HT-29 (cell line): ENCODE results near the gene TAF11. TPM values are rescaled to one million over a fixed set of nuclear protein-coding genes. Genes with fewer than 3 reads are reported as not detected.
"Not testable (repeated sequence)": the region's sequence is repeated elsewhere in the genome, so short reads cannot be mapped to it uniquely, and the experiment has no call there.

ENCODE experiments used
- DNase-seq: peaks from one replicate; pipeline ENCODE4 v3.0.0-alpha.2; 2015; ENCODE audit warnings: low spot score
- total RNA-seq: library from RNA; depleted of rRNA; stranded (reverse); fragments of >200 nt; shearing (Covaris generic); gene quantifications from 2 replicates; pipeline ENCODE4 v1.2.3, GENCODE V29; 2014

Gene TAF11
- total RNA-seq, 1 experiment from 2014 or later = 17.6 TPM

GRCh38 chr6:34904990-34905613 lies 17.3 kb upstream of the TAF11 start:
- DNase-seq = no peak

- peak; percentile 4 for DNase-seq
Observed at GRCh38 chr6:34901930-34902329, 14.1 kb upstream of the TAF11 start.

- no peak for DNase-seq
Observed at GRCh38 chr6:34900321-34901031, 12.6 kb upstream of the TAF11 start.

GRCh38 chr6:34899748-34900147 lies 11.9 kb upstream of the TAF11 start:
- not testable (repeated sequence) for DNase-seq

DNA sequence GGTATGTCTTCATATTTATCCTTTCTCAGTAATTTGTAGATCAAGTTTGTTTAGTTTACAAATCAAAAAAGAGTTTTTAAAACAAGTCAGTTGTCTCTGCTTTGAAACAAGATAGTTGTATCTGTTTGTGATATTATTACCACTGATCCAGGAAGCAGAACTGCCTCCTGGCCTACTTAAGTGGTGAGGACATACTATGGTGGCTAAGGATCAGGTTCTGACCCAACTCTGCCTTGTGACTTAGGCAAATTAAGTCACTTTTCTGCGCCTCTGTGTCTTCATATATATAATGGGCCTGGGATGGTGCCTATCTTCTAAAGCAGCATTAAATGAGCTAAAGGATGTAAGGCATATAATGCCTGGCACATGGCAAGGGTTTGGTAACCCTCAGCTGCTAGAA lies 9.9 kb upstream of the TAF11 start:
- DNase-seq = no peak

DNA sequence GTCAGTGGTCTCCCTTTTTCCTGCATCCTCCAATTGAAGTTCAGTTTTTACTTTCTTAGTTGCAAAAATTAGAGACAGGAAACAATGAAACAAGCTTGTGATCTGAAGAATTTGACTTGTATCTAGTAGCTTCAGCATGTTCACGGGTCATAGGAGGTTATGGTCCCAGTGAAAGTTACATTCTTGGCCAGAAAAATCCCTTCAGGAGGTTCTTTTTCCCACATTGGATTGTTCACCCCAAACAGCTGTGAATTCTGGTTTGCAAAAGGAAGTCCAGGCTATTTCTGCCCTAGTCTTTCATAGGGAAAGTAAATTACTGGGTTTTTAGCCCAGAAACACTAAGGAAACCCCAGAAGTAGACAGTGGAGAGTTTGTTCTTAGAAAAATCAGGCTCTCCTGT lies 9.3 kb upstream of the TAF11 start:
- DNase-seq = no peak

GRCh38 chr6:34894693-34895092 lies 6.9 kb upstream of the TAF11 start:
- no peak for DNase-seq

- DNase-seq = no peak
Observed at GRCh38 chr6:34891296-34891695, 3.5 kb upstream of the TAF11 start.

DNA sequence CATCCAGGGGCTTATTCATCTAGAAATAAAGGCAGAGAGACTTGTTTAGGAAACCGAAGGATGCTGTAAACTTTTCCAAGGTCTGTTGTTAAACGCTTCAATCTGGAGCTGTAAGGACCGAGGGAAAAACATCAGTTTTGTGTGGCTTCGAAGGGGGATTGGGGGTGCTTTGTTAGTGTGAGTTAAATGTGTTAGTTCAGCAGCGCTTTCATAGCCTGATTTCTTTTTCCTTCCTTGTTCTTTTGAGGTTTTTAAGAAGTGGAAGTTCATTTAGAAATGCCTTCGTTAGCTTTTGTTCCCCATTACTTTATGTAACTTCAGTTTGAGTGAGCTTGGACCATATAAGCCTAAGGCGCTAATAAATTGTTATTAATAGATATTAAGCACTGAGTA lies 2.7 kb upstream of the TAF11 start:
- DNase-seq = no peak

DNA sequence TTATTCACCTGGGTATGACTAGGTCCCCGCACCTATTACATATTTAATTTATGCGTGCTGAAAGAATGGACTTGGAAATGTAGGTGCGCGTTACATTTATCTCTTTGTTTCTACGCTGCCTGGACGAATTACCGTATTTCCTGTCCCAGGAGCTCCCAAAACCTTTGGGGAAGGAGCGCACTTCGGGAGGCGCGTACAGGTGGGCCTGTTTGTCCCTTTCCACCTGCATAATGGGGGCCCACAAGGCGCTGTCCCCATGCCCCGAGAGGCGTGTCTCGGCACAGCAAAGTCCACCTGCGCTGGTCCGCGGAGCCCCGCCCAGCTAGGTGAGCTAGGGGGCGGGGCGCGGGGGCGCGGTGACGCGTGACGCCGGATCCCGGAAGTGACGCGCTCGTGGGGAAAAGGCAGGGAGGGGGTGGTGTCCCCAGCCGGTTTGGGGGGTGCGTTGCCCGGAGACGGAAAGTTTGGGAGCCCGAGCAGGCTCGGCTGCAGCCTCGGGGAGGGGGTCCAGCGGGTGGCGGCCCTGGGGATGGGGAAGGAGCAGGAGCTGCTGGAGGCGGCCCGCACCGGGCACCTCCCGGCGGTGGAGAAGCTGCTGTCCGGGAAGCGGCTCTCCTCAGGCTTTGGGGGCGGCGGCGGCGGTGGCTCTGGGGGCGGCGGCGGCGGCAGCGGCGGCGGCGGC lies 1.2 kb upstream of the TAF11 start, which contains the start of gene ANKS1A:
Gene ANKS1A, plus strand, starts transcription at position 382 of the 682 bp plus-strand sequence. Its CDS starts 148 bp downstream, at position 530.
- peak; percentile 92 for DNase-seq

DNA sequence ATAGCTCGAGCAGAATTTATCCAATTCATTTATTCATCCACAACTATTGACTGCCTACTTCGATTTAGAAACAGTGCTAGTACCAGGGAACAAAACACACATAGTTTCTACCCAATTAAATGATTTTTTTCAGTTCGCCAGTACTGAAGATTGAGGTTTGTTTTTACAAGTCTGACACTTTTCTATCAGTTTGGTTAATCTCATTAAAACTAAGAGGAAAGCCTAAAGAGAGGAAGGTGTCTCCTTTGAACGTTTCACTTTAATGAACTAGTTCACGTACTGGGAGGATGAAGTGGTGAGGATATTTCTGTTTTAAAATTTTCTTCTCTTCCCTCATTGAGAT lies 643 bp upstream of the TAF11 start:
- DNase-seq = peak; percentile 56

GRCh38 chr6:34885837-34886236 lies 2.0 kb downstream of the TAF11 start:
- DNase-seq = not testable (repeated sequence)

GRCh38 chr6:34884996-34885395 lies 2.8 kb downstream of the TAF11 start:
- DNase-seq = no peak

GRCh38 chr6:34884073-34884472 lies 3.8 kb downstream of the TAF11 start:
- not testable (repeated sequence) for DNase-seq

GRCh38 chr6:34877869-34878485 lies 9.9 kb downstream of the TAF11 start:
- no peak for DNase-seq

- DNase-seq = no peak
Observed at GRCh38 chr6:34877259-34877658, 10.6 kb downstream of the TAF11 start.

GRCh38 chr6:34876472-34876871 lies 11.4 kb downstream of the TAF11 start:
- no peak for DNase-seq

GRCh38 chr6:34875292-34876213 lies 12.3 kb downstream of the TAF11 start:
- DNase-seq = no peak

DNA sequence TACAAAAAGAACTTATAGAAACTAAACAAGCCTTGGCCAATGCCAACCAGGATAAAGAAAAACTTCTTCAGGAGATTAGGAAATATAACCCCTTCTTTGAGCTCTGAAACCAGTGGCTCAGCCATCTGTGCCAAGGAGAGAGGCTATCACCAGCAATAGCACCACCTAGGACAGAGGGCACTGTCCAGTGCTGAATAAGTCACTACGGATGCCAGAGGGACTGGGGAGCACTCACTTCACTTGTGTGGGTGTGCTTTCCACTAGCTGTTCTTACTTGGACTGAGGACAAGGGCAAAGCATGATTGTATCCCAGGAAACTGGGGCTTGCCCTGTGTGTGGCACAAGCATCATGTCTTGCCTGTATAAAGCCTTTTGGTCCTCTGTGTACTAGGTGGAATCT lies 15.5 kb downstream of the TAF11 start:
- no peak for DNase-seq

DNA sequence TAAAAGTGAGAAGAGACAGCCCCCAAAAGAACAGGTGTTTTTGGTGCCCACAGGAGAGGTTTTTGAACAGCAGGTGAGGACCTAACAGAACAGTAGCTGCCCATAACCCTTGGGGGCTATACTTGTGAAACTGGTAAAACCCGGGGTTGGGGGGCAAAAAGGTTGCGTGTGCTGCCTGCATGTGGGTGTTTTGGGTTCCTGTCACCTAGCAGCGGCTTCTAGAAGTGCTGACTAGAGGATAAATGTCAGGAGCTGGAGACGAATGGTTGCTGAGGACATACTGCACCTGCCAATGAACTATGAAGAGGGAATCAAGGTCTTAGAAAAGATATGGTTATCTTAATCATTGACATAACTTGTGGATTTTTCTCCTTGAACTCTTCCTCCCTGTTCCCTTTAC lies 16.0 kb downstream of the TAF11 start:
- no peak for DNase-seq

DNA sequence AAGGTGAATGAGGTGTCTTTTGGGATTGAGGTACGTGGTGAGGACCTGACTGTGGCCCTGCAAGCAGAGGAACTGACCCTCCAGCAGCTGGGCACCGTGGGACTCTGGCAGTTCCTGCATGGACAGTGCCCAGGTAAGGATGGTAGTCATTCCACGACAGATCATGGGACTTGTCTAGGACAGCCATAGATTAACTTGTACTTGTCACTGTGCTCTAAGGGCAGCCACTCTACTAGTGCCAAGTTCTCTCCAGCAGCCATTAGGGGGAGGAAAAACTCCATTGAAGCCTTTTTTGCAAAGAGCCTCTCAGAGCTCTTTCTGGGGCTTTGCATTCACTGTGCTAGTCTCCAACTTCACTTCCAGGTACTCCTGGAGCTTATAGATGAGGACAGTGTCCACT lies 20.4 kb downstream of the TAF11 start:
- DNase-seq = peak; percentile 29
